ENCODE data around the gene ADCY2. TPM values are rescaled to one million over a fixed set of nuclear protein-coding genes. Genes with fewer than 3 reads are reported as not detected.

ADCY2 gene
- polyA plus RNA-seq, 1 of the 3 experiments (the other 2 are of a cell fraction), result not detected

DNA sequence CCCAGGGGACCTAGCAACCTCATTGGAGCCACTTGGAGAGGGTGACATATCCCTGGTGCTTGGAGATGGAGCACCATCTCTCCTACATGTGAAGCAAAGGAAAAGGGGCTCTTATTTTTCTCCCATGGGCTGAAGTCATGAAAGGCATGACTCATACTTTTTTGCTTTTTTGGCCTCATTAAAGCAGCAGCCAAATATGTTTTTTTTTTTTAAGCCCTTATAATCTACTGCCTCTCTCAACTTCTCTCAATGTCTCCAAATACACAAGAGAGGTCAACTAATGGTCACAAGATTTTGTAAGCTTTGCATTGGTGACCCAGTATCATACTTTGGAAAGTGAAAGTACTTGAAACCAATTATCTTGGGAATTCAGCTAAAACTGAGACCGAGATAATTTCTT, 456.6 kb downstream of the ADCY2 start:
- Histone ChIP-seq H3F3A (replicated peaks; ENCODE audit: insufficient read depth) (no peaks in the 10 kb centered on the region), H3K79me2 (ENCODE audit: insufficient read depth) (no peaks in the 10 kb centered on the region), H2AFZ (ENCODE audit: low read depth) (no peak overlapping the region), H3K4me2 (no peak overlapping the region), H3K4me1 (ENCODE audit: control insufficient read depth in 1 of 2, insufficient read depth in 2 of 2, low read depth in 1 of 2, low read length in 1 of 2) (peaks cover 0 to 9% of the 10 kb centered on the region in 2 experiments; a peak in 1 of 4 replicates), H3K9ac (no peak overlapping the region), H3K4me3 (ENCODE audit: low read depth in 2 of 2, low read length in 1 of 2) (no peak overlapping the region), H3K9me3 (no peaks in the 10 kb centered on the region), H3K36me3 (replicated peaks in 1 of 2; ENCODE audit: control insufficient read depth in 1 of 2, insufficient read depth in 2 of 2, low read length in 1 of 2) (no peaks in the 10 kb centered on the region), H3K27me3 (ENCODE audit: insufficient read depth) (peaks cover 21% of the 10 kb centered on the region), H3K27ac (ENCODE audit: low read depth in 2 of 2, low read length in 1 of 2) (no peak overlapping the region), H3K9me2 (no peaks in the 10 kb centered on the region), H4K20me1 (ENCODE audit: insufficient read depth) (no peaks in the 10 kb centered on the region)
- 81% methylated on average over 1 of the region's 1 CpG for WGBS (ENCODE audit: low lambda C conversion rate)
- POLR2A ChIA-PET, result no interaction called here
- CTCF ChIA-PET, result no interaction called here
- no peak for DNase-seq
- TF ChIP-seq FOSL2 (IDR thresholded peaks at IDR 0.05; ENCODE audit: borderline replicate concordance, low read depth) (no peak), RXRA (IDR thresholded peaks at IDR 0.05; ENCODE audit: borderline replicate concordance, low read depth) (no peak), POLR2AphosphoS5 (IDR thresholded peaks at IDR 0.05; ENCODE audit: low read depth, low read length) (no peak), RAD21 (IDR thresholded peaks at IDR 0.05; ENCODE audit: low read length) (no peak), FOXM1 (IDR thresholded peaks at IDR 0.05; ENCODE audit: low read depth) (no peak), YY1 (IDR thresholded peaks at IDR 0.05; ENCODE audit: low read depth) (no peak), SIN3A (IDR thresholded peaks at IDR 0.05; ENCODE audit: borderline replicate concordance, low read depth, low read length) (no peak), CHD2 (IDR thresholded peaks at IDR 0.05; ENCODE audit: low read length, partially characterized antibody) (no peak), EP300 (IDR thresholded peaks at IDR 0.05; ENCODE audit: borderline replicate concordance in 1 of 2, low read depth in 1 of 2, low read length in 1 of 2) (no peak), MXI1 (IDR thresholded peaks at IDR 0.05; ENCODE audit: low read depth, low read length) (no peak), GATA2 (CRISPR knock-in tag; IDR thresholded peaks at IDR 0.05) (no peak), ELF1 (IDR thresholded peaks at IDR 0.05) (no peak), NRF1 (IDR thresholded peaks at IDR 0.05; ENCODE audit: low read depth, low read length) (no peak), EZH2phosphoT487 (IDR thresholded peaks at IDR 0.05; ENCODE audit: borderline replicate concordance, low read depth) (no peak)
- TF ChIP-seq, protein P1, sequence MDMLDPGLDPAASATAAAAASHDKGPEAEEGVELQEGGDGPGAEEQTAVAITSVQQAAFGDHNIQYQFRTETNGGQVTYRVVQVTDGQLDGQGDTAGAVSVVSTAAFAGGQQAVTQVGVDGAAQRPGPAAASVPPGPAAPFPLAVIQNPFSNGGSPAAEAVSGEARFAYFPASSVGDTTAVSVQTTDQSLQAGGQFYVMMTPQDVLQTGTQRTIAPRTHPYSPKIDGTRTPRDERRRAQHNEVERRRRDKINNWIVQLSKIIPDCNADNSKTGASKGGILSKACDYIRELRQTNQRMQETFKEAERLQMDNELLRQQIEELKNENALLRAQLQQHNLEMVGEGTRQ (IDR thresholded peaks at IDR 0.05; ENCODE audit: borderline replicate concordance, low read depth, low read length), result no peak
- TF ChIP-seq, protein P2, sequence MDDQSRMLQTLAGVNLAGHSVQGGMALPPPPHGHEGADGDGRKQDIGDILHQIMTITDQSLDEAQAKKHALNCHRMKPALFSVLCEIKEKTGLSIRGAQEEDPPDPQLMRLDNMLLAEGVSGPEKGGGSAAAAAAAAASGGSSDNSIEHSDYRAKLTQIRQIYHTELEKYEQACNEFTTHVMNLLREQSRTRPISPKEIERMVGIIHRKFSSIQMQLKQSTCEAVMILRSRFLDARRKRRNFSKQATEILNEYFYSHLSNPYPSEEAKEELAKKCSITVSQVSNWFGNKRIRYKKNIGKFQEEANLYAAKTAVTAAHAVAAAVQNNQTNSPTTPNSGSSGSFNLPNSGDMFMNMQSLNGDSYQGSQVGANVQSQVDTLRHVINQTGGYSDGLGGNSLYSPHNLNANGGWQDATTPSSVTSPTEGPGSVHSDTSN (IDR thresholded peaks at IDR 0.05), result no peak

DNA sequence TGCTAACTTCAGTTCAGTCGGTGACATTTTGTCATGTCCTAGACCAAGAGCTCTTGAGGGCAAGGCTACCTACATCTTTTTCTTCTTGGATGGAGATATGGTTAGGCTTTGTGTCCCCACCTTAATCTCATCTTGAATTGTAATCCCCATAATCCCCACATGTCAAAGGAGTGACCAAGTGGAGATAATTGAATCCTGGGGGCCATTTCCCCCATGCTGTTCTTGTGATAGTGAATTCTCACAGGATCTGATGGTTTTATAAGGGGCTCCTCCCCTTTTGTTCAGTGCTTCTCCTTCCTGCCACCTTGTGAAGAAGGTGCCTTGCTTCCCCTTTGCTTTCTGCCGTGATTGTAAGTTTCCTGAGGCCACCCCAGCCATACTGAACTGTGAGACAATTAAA, 457.1 kb downstream of the ADCY2 start:
- Histone ChIP-seq H3F3A (replicated peaks; ENCODE audit: insufficient read depth) (no peaks in the 10 kb centered on the region), H4K20me1 (ENCODE audit: insufficient read depth) (no peaks in the 10 kb centered on the region), H3K4me2 (no peak overlapping the region), H3K27me3 (ENCODE audit: insufficient read depth) (peaks cover 21% of the 10 kb centered on the region), H3K9me2 (no peaks in the 10 kb centered on the region), H3K79me2 (ENCODE audit: insufficient read depth) (no peaks in the 10 kb centered on the region), H3K27ac (ENCODE audit: low read depth in 2 of 2, low read length in 1 of 2) (no peak overlapping the region), H3K9me3 (no peaks in the 10 kb centered on the region), H2AFZ (ENCODE audit: low read depth) (no peak overlapping the region), H3K9ac (no peak overlapping the region), H3K4me3 (ENCODE audit: low read depth in 2 of 2, low read length in 1 of 2) (no peak overlapping the region), H3K36me3 (replicated peaks in 1 of 2; ENCODE audit: control insufficient read depth in 1 of 2, insufficient read depth in 2 of 2, low read length in 1 of 2) (no peaks in the 10 kb centered on the region), H3K4me1 (ENCODE audit: control insufficient read depth in 1 of 2, insufficient read depth in 2 of 2, low read depth in 1 of 2, low read length in 1 of 2) (peaks cover 2 to 10% of the 10 kb centered on the region in 2 experiments; a peak in 1 of 4 replicates)
- ChIA-PET POLR2A (no interaction called here), CTCF (no interaction called here)
- 56% methylated on average over 2 of the region's 2 CpGs for WGBS (ENCODE audit: low lambda C conversion rate)
- DNase-seq, result no peak
- no peak for TF ChIP-seq MXI1 (IDR thresholded peaks at IDR 0.05; ENCODE audit: low read depth, low read length)
- TF ChIP-seq, protein P3, sequence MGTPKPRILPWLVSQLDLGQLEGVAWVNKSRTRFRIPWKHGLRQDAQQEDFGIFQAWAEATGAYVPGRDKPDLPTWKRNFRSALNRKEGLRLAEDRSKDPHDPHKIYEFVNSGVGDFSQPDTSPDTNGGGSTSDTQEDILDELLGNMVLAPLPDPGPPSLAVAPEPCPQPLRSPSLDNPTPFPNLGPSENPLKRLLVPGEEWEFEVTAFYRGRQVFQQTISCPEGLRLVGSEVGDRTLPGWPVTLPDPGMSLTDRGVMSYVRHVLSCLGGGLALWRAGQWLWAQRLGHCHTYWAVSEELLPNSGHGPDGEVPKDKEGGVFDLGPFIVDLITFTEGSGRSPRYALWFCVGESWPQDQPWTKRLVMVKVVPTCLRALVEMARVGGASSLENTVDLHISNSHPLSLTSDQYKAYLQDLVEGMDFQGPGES (IDR thresholded peaks at IDR 0.05; ENCODE audit: low read depth, low read length), result no peak
- TF ChIP-seq FOXJ3 (CRISPR knock-in tag; IDR thresholded peaks at IDR 0.05), result no peak
- no peak for TF ChIP-seq TAF1 (IDR thresholded peaks at IDR 0.05; ENCODE audit: borderline replicate concordance, low read depth, low read length)
- no peak for TF ChIP-seq TEAD4 (IDR thresholded peaks at IDR 0.05; ENCODE audit: borderline replicate concordance, insufficient read depth)
- TF ChIP-seq RAD21 (IDR thresholded peaks at IDR 0.05; ENCODE audit: low read length), result no peak
- no peak for TF ChIP-seq JUND (IDR thresholded peaks at IDR 0.05)
- no peak for TF ChIP-seq MEF2A (IDR thresholded peaks at IDR 0.05; ENCODE audit: borderline replicate concordance, low read depth)
- TF ChIP-seq, protein P4, sequence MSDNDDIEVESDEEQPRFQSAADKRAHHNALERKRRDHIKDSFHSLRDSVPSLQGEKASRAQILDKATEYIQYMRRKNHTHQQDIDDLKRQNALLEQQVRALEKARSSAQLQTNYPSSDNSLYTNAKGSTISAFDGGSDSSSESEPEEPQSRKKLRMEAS (IDR thresholded peaks at IDR 0.05; ENCODE audit: low read depth), result no peak
- TF ChIP-seq NRF1 (IDR thresholded peaks at IDR 0.05; ENCODE audit: low read depth, low read length), result no peak

Data from SK-N-SH (cell line).